Measurements from ENCODE around the gene C13orf42.

DNA sequence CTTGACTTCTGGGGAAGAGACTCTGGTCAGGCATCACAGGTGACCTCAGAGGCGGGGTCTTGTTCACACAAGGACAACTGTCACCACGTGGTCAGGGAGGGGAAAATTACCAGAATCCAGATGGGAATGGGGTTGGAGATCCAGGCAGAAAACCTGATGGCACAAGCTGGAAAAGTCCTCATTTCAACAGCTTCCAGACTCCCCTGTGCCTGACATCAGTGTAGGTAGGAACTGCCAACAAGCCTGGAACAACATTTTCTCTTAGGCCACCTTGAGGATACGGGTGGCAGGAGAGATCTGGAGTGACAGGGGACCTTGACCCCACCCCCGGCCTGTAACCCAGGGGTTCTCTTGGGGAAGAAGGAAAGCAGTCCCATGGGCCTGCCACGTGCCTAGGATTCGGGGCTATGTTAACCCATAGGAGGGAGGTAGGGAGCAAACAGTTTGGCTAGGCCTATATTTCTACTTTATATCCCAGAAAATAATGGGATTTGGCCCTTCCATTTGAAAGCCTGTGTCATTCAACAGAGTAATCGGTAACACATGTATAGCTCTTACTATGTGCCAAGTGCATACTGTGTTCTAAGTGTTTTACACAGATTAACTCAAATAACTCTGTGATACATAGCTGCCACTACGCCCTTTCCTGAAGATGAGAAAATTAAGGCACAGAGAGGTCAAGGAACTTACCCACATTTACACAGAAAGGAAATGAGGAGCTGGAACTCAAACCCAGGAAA lies 44.9 kb upstream of the C13orf42 start:
- TF ChIP-seq, protein P1, sequence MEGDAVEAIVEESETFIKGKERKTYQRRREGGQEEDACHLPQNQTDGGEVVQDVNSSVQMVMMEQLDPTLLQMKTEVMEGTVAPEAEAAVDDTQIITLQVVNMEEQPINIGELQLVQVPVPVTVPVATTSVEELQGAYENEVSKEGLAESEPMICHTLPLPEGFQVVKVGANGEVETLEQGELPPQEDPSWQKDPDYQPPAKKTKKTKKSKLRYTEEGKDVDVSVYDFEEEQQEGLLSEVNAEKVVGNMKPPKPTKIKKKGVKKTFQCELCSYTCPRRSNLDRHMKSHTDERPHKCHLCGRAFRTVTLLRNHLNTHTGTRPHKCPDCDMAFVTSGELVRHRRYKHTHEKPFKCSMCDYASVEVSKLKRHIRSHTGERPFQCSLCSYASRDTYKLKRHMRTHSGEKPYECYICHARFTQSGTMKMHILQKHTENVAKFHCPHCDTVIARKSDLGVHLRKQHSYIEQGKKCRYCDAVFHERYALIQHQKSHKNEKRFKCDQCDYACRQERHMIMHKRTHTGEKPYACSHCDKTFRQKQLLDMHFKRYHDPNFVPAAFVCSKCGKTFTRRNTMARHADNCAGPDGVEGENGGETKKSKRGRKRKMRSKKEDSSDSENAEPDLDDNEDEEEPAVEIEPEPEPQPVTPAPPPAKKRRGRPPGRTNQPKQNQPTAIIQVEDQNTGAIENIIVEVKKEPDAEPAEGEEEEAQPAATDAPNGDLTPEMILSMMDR (IDR thresholded peaks at IDR 0.05): no peak
- no peak for TF ChIP-seq POLR2A (IDR thresholded peaks at IDR 0.05)
